Fibroblast of lung (primary cell): ENCODE results near the gene SPPL2C. TPM values are rescaled to one million over a fixed set of nuclear protein-coding genes. Genes with fewer than 3 reads are reported as not detected.

Experiments used
- DNase-seq, 2 donors: peaks; one replicate each; pipeline versions ENCODE4 v3.0.0 to v3.0.0-alpha.2; 2010; ENCODE audit warnings: low read depth in 2 of 2
- H2AFZ ChIP-seq: 2 replicates; pipeline ENCODE4 v1.5.1; 2012; ENCODE audit warnings: low read length, control low read depth, inconsistent platforms
- H3K27ac ChIP-seq: 2 replicates; pipeline ENCODE4 v1.5.1; 2011; ENCODE audit warnings: low read length, control low read depth; ENCODE audit not compliant: insufficient read depth
- H3K27me3 ChIP-seq: 2 replicates; pipeline ENCODE4 v1.5.1; 2011; ENCODE audit warnings: mild to moderate bottlenecking, low read length; ENCODE audit not compliant: control insufficient read depth, insufficient read depth
- H3K36me3 ChIP-seq: 2 replicates; pipeline ENCODE4 v1.5.1; 2011; ENCODE audit warnings: low read length; ENCODE audit not compliant: control insufficient read depth, insufficient read depth
- H3K4me1 ChIP-seq: 2 replicates; pipeline ENCODE4 v1.5.1; 2011; ENCODE audit warnings: low read length; ENCODE audit not compliant: control insufficient read depth, insufficient read depth; ENCODE audit errors: extremely low read depth
- H3K4me2 ChIP-seq: 2 replicates; pipeline ENCODE4 v1.5.1; 2011; ENCODE audit warnings: low read length, control low read depth; ENCODE audit not compliant: insufficient read depth; ENCODE audit errors: extremely low read depth
- H3K4me3 ChIP-seq, 4 experiments: fragments of 200-600 bp in 1 of 4; sonication (generic) in 1 of 4; replicated peaks in 1 of 4; 2 replicates each; pipeline ENCODE4 v1.5.1; 2011 to 2016; ENCODE audit warnings: low read length in 4 of 4, low read depth in 3 of 4, mild to moderate bottlenecking in 3 of 4, control low read depth in 2 of 4, inconsistent platforms in 1 of 4, mixed read lengths in 1 of 4; ENCODE audit not compliant: insufficient read depth in 1 of 4; ENCODE audit errors: control extremely low read depth in 1 of 4
- H3K79me2 ChIP-seq: 2 replicates; pipeline ENCODE4 v1.5.1; 2012; ENCODE audit warnings: mild to moderate bottlenecking, low read length, inconsistent platforms; ENCODE audit not compliant: control insufficient read depth, insufficient read depth
- H3K9ac ChIP-seq: 2 replicates; pipeline ENCODE4 v1.5.1; 2011; ENCODE audit warnings: mild to moderate bottlenecking, low read length, control low read depth; ENCODE audit not compliant: insufficient read depth
- H3K9me3 ChIP-seq: 2 replicates; pipeline ENCODE4 v1.5.1; 2012; ENCODE audit warnings: low read depth, low read length; ENCODE audit not compliant: control insufficient read depth, insufficient read depth
- H4K20me1 ChIP-seq: 2 replicates; pipeline ENCODE4 v1.5.1; 2011; ENCODE audit warnings: low read length; ENCODE audit not compliant: control insufficient read depth, insufficient read depth; ENCODE audit errors: extremely low read depth
- CTCF ChIP-seq, 2 donors: IDR thresholded peaks in 1 of 2; conservative IDR thresholded peaks in 1 of 2; 1 replicate in 1 of 2; 2 replicates in 1 of 2; pipeline ENCODE4 v1.5.1; 2011 to 2012; ENCODE audit warnings: low read length in 2 of 2, control low read depth in 1 of 2, inconsistent platforms in 1 of 2, low read depth in 1 of 2, mild to moderate bottlenecking in 1 of 2
- EZH2 ChIP-seq: IDR thresholded peaks from 2 replicates; pipeline ENCODE4 v1.5.1; 2012; ENCODE audit warnings: low read length, control low read depth, mild to moderate bottlenecking; ENCODE audit errors: missing control alignments
- polyA plus RNA-seq, 2 donors: library from polyadenylated mRNA; depleted of rRNA in 1 of 2; stranded (reverse) in 1 of 2; unstranded in 1 of 2; fragments of >200 nt; gene quantifications; 2 replicates each; pipeline ENCODE4 v1.2.1, GENCODE V29; 2011 to 2012; ENCODE audit warnings: missing spikeins in 1 of 2
- total RNA-seq: library from RNA; depleted of rRNA; stranded (reverse); fragments of >200 nt; gene quantifications from 2 replicates; pipeline ENCODE4 v1.2.1, GENCODE V29; 2014

The SPPL2C gene
- total and polyA plus RNA-seq, 2 donors (not counting 1 experiment from before 2014, with no cell fraction given), result not detected

DNA sequence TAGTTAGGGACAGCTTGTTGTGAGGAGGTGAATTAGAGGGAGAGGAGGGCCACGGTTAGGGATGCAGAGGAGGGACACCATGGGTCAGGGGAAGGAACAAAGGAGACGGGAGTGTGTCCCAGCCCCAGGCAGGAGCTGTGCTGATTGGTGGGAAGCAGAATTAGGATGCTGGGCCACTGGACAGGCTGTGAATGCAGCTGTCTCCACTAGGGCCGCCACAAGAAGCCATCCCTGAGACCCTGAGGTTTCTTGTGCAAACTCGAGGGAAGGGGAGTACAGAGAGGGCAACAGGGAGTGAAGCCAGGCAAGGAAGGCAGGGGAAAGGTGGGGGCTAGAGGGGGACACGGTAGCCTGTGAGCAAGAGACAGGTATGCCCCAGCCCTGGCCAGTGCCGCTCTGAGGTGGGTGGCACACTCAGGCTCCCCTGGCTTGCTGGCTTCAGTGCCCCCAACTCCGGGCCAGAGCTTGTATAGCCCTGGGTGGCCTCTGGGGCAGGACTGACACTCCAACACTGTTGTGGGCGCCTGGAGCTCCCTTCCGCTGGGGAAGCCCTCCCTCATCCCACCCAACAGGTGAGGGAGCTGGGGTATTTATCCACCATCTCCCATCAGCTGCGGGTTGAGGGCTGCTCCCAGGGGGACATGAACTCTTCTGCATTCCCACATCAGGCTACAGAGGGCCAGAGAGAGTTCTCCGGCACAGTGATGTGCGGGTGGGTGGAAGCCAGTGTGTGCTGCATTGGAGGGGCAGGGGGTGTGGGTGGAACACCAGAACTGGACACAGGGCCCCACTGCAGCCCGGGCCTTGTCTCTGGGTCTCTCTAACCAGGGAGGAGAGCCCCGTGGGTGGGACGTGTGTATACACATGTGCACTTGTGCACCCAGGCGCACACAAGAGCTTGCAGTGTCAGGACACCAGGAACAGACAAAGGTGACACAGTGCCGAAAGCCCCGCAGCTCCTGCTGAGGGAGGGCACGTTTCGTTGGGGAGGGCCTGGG is 8.3 kb upstream of the SPPL2C start:
- no peaks in the 10 kb centered on the region for H3K79me2 ChIP-seq

DNA sequence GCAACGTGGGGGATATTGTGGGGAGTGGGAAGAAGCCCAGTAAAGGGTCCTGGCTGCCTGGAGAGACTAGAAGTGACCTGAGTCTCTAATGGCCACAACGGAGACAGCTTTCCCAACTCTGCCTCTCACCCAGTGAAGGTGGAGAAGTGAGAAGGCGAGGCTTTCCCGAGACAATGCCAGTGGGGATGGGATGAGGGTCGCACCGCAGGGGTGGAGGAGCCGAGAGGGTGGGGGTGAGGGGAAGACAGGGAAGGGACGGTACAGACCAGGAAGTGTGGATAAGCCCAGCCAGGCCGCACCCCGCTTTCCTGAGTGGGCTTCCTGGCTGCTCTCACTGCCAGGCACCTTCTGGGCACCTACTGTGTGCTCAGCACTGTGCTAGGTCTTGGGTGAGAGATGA is 7.5 kb upstream of the SPPL2C start:
- H4K20me1 ChIP-seq, result no peaks in the 10 kb centered on the region
- no peaks in the 10 kb centered on the region for H3K9me3 ChIP-seq
- no peaks in the 10 kb centered on the region for H3K36me3 ChIP-seq
- DNase-seq, result no peak
- no peaks in the 10 kb centered on the region for H3K27me3 ChIP-seq
- TF ChIP-seq CTCF (conservative IDR thresholded peaks at IDR 0.05 in 1 of 2, IDR thresholded peaks at IDR 0.05 in 1 of 2; ENCODE audit: low read depth in 1 of 2, low read length in 2 of 2) (no peak), EZH2 (no peak)
- no peak overlapping the region for H3K4me2 ChIP-seq
- no peak overlapping the region for H3K9ac ChIP-seq
- H2AFZ ChIP-seq, result no peak overlapping the region
- no peak overlapping the region for H3K27ac ChIP-seq
- H3K4me1 ChIP-seq, result no peaks in the 10 kb centered on the region
- no peaks in the 10 kb centered on the region for H3K79me2 ChIP-seq
- H3K4me3 ChIP-seq, result no peak overlapping the region

More for the DNA sequence above, 8.3 kb upstream of the SPPL2C start:
- Histone ChIP-seq H3K9me3 (no peaks in the 10 kb centered on the region), H3K4me1 (no peaks in the 10 kb centered on the region), H3K36me3 (no peaks in the 10 kb centered on the region), H3K4me2 (no peak overlapping the region), H3K4me3 (no peak overlapping the region), H3K27ac (no peak overlapping the region), H3K27me3 (no peaks in the 10 kb centered on the region), H4K20me1 (no peaks in the 10 kb centered on the region), H2AFZ (no peak overlapping the region), H3K9ac (no peak overlapping the region)
- no peak for DNase-seq
- TF ChIP-seq EZH2 (no peak), CTCF (conservative IDR thresholded peaks at IDR 0.05 in 1 of 2, IDR thresholded peaks at IDR 0.05 in 1 of 2; ENCODE audit: low read depth in 1 of 2, low read length in 2 of 2) (no peak)

DNA sequence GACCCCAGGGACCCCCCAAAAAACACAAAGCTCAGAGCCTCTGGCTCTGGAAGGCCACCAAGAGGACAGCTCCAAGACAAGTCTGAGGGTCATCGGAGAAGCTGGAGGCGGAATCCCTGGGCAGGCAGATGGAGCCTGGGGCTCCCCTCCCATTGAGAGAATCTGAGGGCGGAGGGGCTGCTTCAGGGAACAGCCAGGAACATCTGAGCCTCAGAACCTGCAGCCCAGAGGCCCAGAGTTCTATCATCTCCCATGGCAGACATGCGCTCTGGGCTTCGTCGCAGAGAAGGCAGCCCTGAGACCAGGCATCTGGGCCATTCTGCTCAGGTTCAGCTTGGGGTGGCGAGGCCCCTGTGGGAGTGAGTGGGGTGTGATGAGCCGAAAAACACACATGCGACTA is 7.1 kb upstream of the SPPL2C start:
- no peak overlapping the region for H2AFZ ChIP-seq
- no peaks in the 10 kb centered on the region for H3K4me1 ChIP-seq
- no peaks in the 10 kb centered on the region for H3K27me3 ChIP-seq
- H3K9ac ChIP-seq, result no peak overlapping the region
- no peak overlapping the region for H3K4me2 ChIP-seq
- no peak overlapping the region for H3K27ac ChIP-seq
- no peak overlapping the region for H3K4me3 ChIP-seq
- TF ChIP-seq CTCF (conservative IDR thresholded peaks at IDR 0.05 in 1 of 2, IDR thresholded peaks at IDR 0.05 in 1 of 2; ENCODE audit: low read depth in 1 of 2, low read length in 2 of 2) (no peak), EZH2 (no peak)
- H3K9me3 ChIP-seq, result no peaks in the 10 kb centered on the region
- H3K36me3 ChIP-seq, result no peaks in the 10 kb centered on the region
- no peak for DNase-seq
- no peaks in the 10 kb centered on the region for H4K20me1 ChIP-seq
- no peaks in the 10 kb centered on the region for H3K79me2 ChIP-seq
